K562 (cell line): Measurements from ENCODE around the gene TULP1. TPM values are rescaled to one million over a fixed set of nuclear protein-coding genes. Genes with fewer than 3 reads are reported as not detected.

Experiments used
- ETV1 ChIP-seq: fragments of 450-650 bp; conservative IDR thresholded peaks from 2 replicates; pipeline ENCODE4 v1.6.1; 2016; ENCODE audit warnings: missing genetic modification characterization, control low read depth, low read depth, missing compliant biosample characterization
- EZH2 ChIP-seq: IDR thresholded peaks from 2 replicates; pipeline ENCODE4 v1.6.1; 2012; ENCODE audit warnings: low read depth, mild to moderate bottlenecking, inconsistent platforms, low read length, borderline replicate concordance
- GTF2B ChIP-seq: IDR thresholded peaks from 2 replicates; pipeline ENCODE4 v1.6.1; 2011; ENCODE audit not compliant: insufficient read length; ENCODE audit errors: extremely low read depth
- MAX ChIP-seq: sonication (generic); formaldehyde crosslinking; IDR thresholded peaks from 2 replicates; pipeline ENCODE4 v1.9.0; 2022; ENCODE audit warnings: mild to moderate bottlenecking, missing genetic modification reagents
- NFE2L1 ChIP-seq: fragments of 450-650 bp; IDR thresholded peaks from 2 replicates; pipeline ENCODE4 v1.6.1; 2016; ENCODE audit warnings: missing genetic modification characterization, low read depth, mild to moderate bottlenecking, missing compliant biosample characterization, moderate library complexity, borderline replicate concordance
- NKRF ChIP-seq: fragments of 450-650 bp; IDR thresholded peaks from 2 replicates; pipeline ENCODE4 v1.6.1; 2016; ENCODE audit warnings: borderline replicate concordance
- NONO ChIP-seq, 2 experiments: fragments of 200-400 bp in 1 of 2; fragments of 450-650 bp in 1 of 2; formaldehyde crosslinking in 1 of 2; IDR thresholded peaks; 2 replicates each; pipeline ENCODE4 v1.6.1; 2017; ENCODE audit warnings: low read depth in 2 of 2, mild to moderate bottlenecking in 2 of 2, moderate library complexity in 2 of 2, low read length in 1 of 2
- NR4A1 ChIP-seq, 2 experiments: fragments of 250-450 bp in 1 of 2; fragments of 450-650 bp in 1 of 2; sonication (Bioruptor Pico) in 1 of 2; IDR thresholded peaks; 2 replicates each; pipeline versions ENCODE4 v1.4.0 to v1.6.1; 2016 to 2020; ENCODE audit warnings: mild to moderate bottlenecking in 2 of 2, missing compliant biosample characterization in 1 of 2, missing genetic modification characterization in 1 of 2, moderate library complexity in 1 of 2
- RBM25 ChIP-seq: fragments of 200-400 bp; formaldehyde crosslinking; IDR thresholded peaks from 2 replicates; pipeline ENCODE4 v1.6.1; 2018; ENCODE audit warnings: low read length, low read depth, moderate library complexity; ENCODE audit not compliant: severe bottlenecking
- SUPT5H ChIP-seq: fragments of 450-650 bp; IDR thresholded peaks from 2 replicates; pipeline ENCODE4 v1.6.1; 2016
- TRIM28 ChIP-seq: fragments of 450-650 bp; IDR thresholded peaks from 2 replicates; pipeline ENCODE4 v1.6.1; 2017
- ZBTB40 ChIP-seq, 2 experiments: fragments of 450-650 bp in 1 of 2; sonication (generic) in 1 of 2; formaldehyde crosslinking in 1 of 2; IDR thresholded peaks; 2 replicates each; pipeline versions ENCODE4 v1.7.1 to v1.9.0; 2016 to 2022; ENCODE audit warnings: inconsistent platforms in 1 of 2, mild to moderate bottlenecking in 1 of 2, missing genetic modification reagents in 1 of 2
- ZNF644 ChIP-seq: fragments of 200-800 bp; sonication (Bioruptor generic); IDR thresholded peaks from 2 replicates; pipeline ENCODE4 v1.6.1; 2016; ENCODE audit warnings: low read depth, missing genetic modification characterization, missing compliant biosample characterization
- polyA plus RNA-seq, 8 experiments: library from polyadenylated mRNA; depleted of rRNA in 4 of 8; stranded (reverse) in 5 of 8; unstranded in 3 of 8; fragments of >200 nt; fragmentation: Nextera tagmentation in 2 of 8; fragmentation: Illumina TruSeq in 1 of 8; extraction: Ambion mirVana in 2 of 8; extraction: Trizol in 1 of 8; gene quantifications; 2 replicates each; pipeline versions ENCODE4 v1.2.1 to v1.2.3, GENCODE V29; 2011 to 2014; ENCODE audit warnings: inconsistent platforms in 1 of 8, missing spikeins in 1 of 8
- total RNA-seq, 7 experiments: library from RNA; depleted of rRNA in 6 of 7; stranded (reverse); fragments of >200 nt in 6 of 7; fragmentation: Illumina TruSeq in 2 of 7; extraction: Trizol in 2 of 7; gene quantifications; 2 replicates each; pipeline versions ENCODE4 v1.2.1 to v1.2.3, GENCODE V29; 2011 to 2021; ENCODE audit warnings: low replicate concordance in 1 of 7

TULP1 gene
- total and polyA plus RNA-seq, 9 of the 15 experiments (the other 6 are each of a cell fraction or from before 2014, with no cell fraction given): 0.06 to 0.17 (median 0.09) TPM; not detected in 6

GRCh38 chr6:35452183-35453090 lies 60.3 kb downstream of the TULP1 start, which contains the start of gene FANCE (continued):
- TF ChIP-seq ZBTB40 (IDR thresholded peaks at IDR 0.05) (0 out of 2 replicates have a peak, but pooled peaks have one; percentile 3), ZBTB40 (CRISPR knock-in tag; IDR thresholded peaks at IDR 0.05) (no peak), MAX (CRISPR knock-in tag) (peak; percentile 86), RBM25 (no peak), EZH2 (no peak), SUPT5H (peak; percentile 83), TRIM28 (no peak), ZNF644 (tag) (no peak), GTF2B (no peak), NKRF (peak; percentile 87), ETV1 (tag) (no peak), NFE2L1 (tag) (no peak), NR4A1 (CRISPR knock-in tag; IDR thresholded peaks at IDR 0.05) (no peak; the same call in 1 of the 2 replicates), NR4A1 (tag; IDR thresholded peaks at IDR 0.05) (0 out of 2 replicates have a peak, but pooled peaks have one; percentile 68), NONO (IDR thresholded peaks at IDR 0.05; ENCODE audit: low read depth in 2 of 2, low read length in 1 of 2) (peak; percentile 59 to 79; a peak in 2 of 4 replicates)
